ENCODE data around the gene INSIG2. TPM values are rescaled to one million over a fixed set of nuclear protein-coding genes. Genes with fewer than 3 reads are reported as not detected.

INSIG2 gene
- total and polyA plus RNA-seq, 2 of the 8 experiments (the other 6 are each of a cell fraction or from before 2014, with no cell fraction given), result 7.0 to 11.2 TPM

DNA sequence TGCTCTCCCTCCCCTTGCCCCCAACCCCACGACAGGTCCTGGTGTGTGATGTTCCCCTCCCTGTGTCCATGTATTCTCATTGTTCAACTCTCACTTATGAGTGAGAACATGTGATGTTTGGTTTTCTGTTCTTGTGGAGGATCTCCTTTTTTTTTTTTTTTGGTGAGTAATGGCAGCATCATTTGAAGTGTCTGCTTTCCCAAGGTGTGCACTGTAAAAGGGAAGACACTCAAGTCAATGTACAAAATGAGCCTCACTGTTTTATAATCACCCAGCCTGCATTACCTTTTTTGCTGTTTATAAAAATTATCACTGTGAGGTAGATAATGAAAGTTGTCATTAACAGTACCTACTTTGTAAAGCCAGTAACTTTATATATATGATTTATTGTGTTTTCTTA is 56.9 kb downstream of the INSIG2 start:
- Histone ChIP-seq H3K27me3 (replicated peaks in 1 of 4; ENCODE audit: control insufficient read depth in 3 of 4, extremely low read depth in 1 of 4, insufficient read depth in 3 of 4, low read length in 3 of 4) (no peaks in the 10 kb centered on the region), H2BK12ac (ENCODE audit: low read depth, low read length) (no peak overlapping the region), H3K9ac (replicated peaks in 1 of 4; ENCODE audit: extremely low read depth in 1 of 4, low read depth in 3 of 4, low read length in 3 of 4) (no peak overlapping the region), H3K4ac (replicated peaks; ENCODE audit: insufficient read length, low read depth, low read length) (no peak overlapping the region), H4K91ac (replicated peaks; ENCODE audit: insufficient read length, low read length) (no peak overlapping the region), H4K8ac (ENCODE audit: extremely low read depth, insufficient read depth, low read length) (no peak overlapping the region), H3K4me2 (ENCODE audit: insufficient read depth in 1 of 2, low read depth in 2 of 2, low read length in 2 of 2) (no peak overlapping the region), H3K79me1 (ENCODE audit: low read depth, low read length) (no peaks in the 10 kb centered on the region), H2AFZ (ENCODE audit: low read length) (no peak overlapping the region), H2AK5ac (ENCODE audit: low read depth, low read length) (no peak overlapping the region), H2BK15ac (ENCODE audit: low read length) (no peak overlapping the region), H3K79me2 (ENCODE audit: control insufficient read depth in 1 of 2, insufficient read depth in 2 of 2, low read length in 2 of 2) (no peaks in the 10 kb centered on the region), H3K4me1 (replicated peaks in 1 of 4; ENCODE audit: control insufficient read depth in 3 of 4, insufficient read depth in 4 of 4, low read length in 3 of 4) (no peaks in the 10 kb centered on the region; a peak in 1 of 7 replicates), H3K18ac (ENCODE audit: extremely low read depth, low read length) (no peak overlapping the region), H3K23me2 (ENCODE audit: low read depth, low read length) (no peaks in the 10 kb centered on the region), H3K27ac (ENCODE audit: low read depth, low read length) (no peak overlapping the region), H3K23ac (ENCODE audit: insufficient read length) (no peak overlapping the region), H2BK20ac (ENCODE audit: low read length) (no peak overlapping the region), H3K9me3 (ENCODE audit: insufficient read depth in 2 of 2, low read depth in 1 of 2, low read length in 1 of 2) (no peaks in the 10 kb centered on the region; a peak in 1 of 4 replicates), H3K36me3 (ENCODE audit: control insufficient read depth in 2 of 4, insufficient read depth in 4 of 4, low read length in 3 of 4) (no peaks in the 10 kb centered on the region), H2BK5ac (ENCODE audit: low read depth, low read length) (no peak overlapping the region), H3K56ac (replicated peaks; ENCODE audit: insufficient read length, low read depth, low read length) (no peak overlapping the region), H3K14ac (ENCODE audit: insufficient read length) (no peak overlapping the region), H3K4me3 (ENCODE audit: extremely low read depth in 1 of 4, insufficient read depth in 2 of 4, low read depth in 3 of 4, low read length in 4 of 4) (no peak overlapping the region), H4K5ac (ENCODE audit: insufficient read length, low read depth, low read length) (no peak overlapping the region), H4K20me1 (replicated peaks in 1 of 2; ENCODE audit: control insufficient read depth in 1 of 2, insufficient read depth in 2 of 2, low read length in 2 of 2) (no peaks in the 10 kb centered on the region), H2BK120ac (replicated peaks; ENCODE audit: low read depth, low read length) (no peak overlapping the region)
- WGBS, 2 experiments (ENCODE audit: extremely low coverage in 1 of 2, insufficient coverage in 1 of 2, insufficient read length in 1 of 2, insufficient replicate concordance in 2 of 2, low coverage in 1 of 2, low lambda C conversion rate in 2 of 2, missing lambda C conversion rate in 1 of 2), result no CpG with 5 or more reads among the region's 1 CpG
- ChIA-PET POLR2A (ENCODE audit: partially characterized antibody) (no interaction called here), CTCF (ENCODE audit: partially characterized antibody) (no interaction called here)
- FAIRE-seq, result no peak
- no peak for DNase-seq (ENCODE audit: low read depth in 1 of 2, low spot score in 2 of 2)
- TF ChIP-seq HDAC6 (IDR thresholded peaks at IDR 0.05; ENCODE audit: low read depth, low read length) (no peak), RNF2 (IDR thresholded peaks at IDR 0.05; ENCODE audit: borderline replicate concordance, low read depth, low read length, missing control alignments, poor library complexity, severe bottlenecking) (no peak), TBP (IDR thresholded peaks at IDR 0.05; ENCODE audit: low read depth, low read length) (no peak), GABPA (IDR thresholded peaks at IDR 0.05; ENCODE audit: borderline replicate concordance, insufficient read depth, low read length) (no peak), TEAD4 (IDR thresholded peaks at IDR 0.05; ENCODE audit: low read depth, low read length) (no peak), NRF1 (IDR thresholded peaks at IDR 0.05; ENCODE audit: low read depth, low read length) (no peak), POU5F1 (IDR thresholded peaks at IDR 0.05; ENCODE audit: low read depth, low read length) (no peak), MAFK (IDR thresholded peaks at IDR 0.05; ENCODE audit: low read depth, low read length) (no peak), PHF8 (conservative IDR thresholded peaks at IDR 0.05; ENCODE audit: low read depth, low read length) (no peak), ZNF274 (IDR thresholded peaks at IDR 0.05; ENCODE audit: borderline replicate concordance, extremely low read depth, low read length) (no peak), RFX5 (IDR thresholded peaks at IDR 0.05; ENCODE audit: borderline replicate concordance, low read depth, low read length) (no peak), CHD1 (IDR thresholded peaks at IDR 0.05; ENCODE audit: low read depth, low read length) (no peak)
